CD4-positive, alpha-beta T cell treated with Interleukin-21 for 1 hour (primary cell): ENCODE results near the gene PTN.

Experiments used
- DNase-seq: peaks from one replicate; pipeline ENCODE4 v3.0.0-alpha.2; 2020

Gene PTN

GRCh38 chr7:137343281-137343841 lies at the start of gene PTN:
Gene PTN (minus strand): TSS chr7:137343733. CDS start chr7:137254973, 88,760 bp downstream.
- DNase-seq, result no peak

GRCh38 chr7:137390076-137390475 lies 46.5 kb upstream of the PTN start:
- no peak for DNase-seq

GRCh38 chr7:137388916-137389315 lies 45.4 kb upstream of the PTN start:
- DNase-seq, result no peak

GRCh38 chr7:137386966-137387365 lies 43.4 kb upstream of the PTN start:
- DNase-seq, result no peak

- no peak for DNase-seq
Measured at GRCh38 chr7:137381045-137381444, 37.5 kb upstream of the PTN start.

- no peak for DNase-seq
Measured at GRCh38 chr7:137373507-137373906, 30.0 kb upstream of the PTN start.

- no peak for DNase-seq
Measured at GRCh38 chr7:137371616-137372015, 28.1 kb upstream of the PTN start.

- DNase-seq, result no peak
Measured at GRCh38 chr7:137366995-137367394, 23.5 kb upstream of the PTN start.

GRCh38 chr7:137363683-137364082 lies 20.1 kb upstream of the PTN start:
- DNase-seq, result no peak

- DNase-seq, result no peak
Measured at GRCh38 chr7:137360087-137360679, 16.6 kb upstream of the PTN start.

GRCh38 chr7:137354961-137355360 lies 11.4 kb upstream of the PTN start:
- no peak for DNase-seq

GRCh38 chr7:137354396-137354795 lies 10.9 kb upstream of the PTN start:
- DNase-seq, result no peak

- DNase-seq, result no peak
Measured at GRCh38 chr7:137351941-137352340, 8.4 kb upstream of the PTN start.

- DNase-seq, result no peak
Measured at GRCh38 chr7:137345799-137346449, 2.4 kb upstream of the PTN start.

- DNase-seq, result no peak
Measured at GRCh38 chr7:137342828-137343261, 688 bp downstream of the PTN start.

GRCh38 chr7:137342265-137342664 lies 1.3 kb downstream of the PTN start:
- DNase-seq, result no peak

- no peak for DNase-seq
Measured at GRCh38 chr7:137337902-137338301, 5.6 kb downstream of the PTN start.

- DNase-seq, result no peak
Measured at GRCh38 chr7:137335814-137336213, 7.7 kb downstream of the PTN start.

- no peak for DNase-seq
Measured at GRCh38 chr7:137331378-137331777, 12.2 kb downstream of the PTN start.

- DNase-seq, result no peak
Measured at GRCh38 chr7:137329411-137329810, 14.1 kb downstream of the PTN start.

GRCh38 chr7:137328373-137329120 lies 15.0 kb downstream of the PTN start:
- DNase-seq, result no peak

GRCh38 chr7:137325927-137326326 lies 17.6 kb downstream of the PTN start:
- no peak for DNase-seq

GRCh38 chr7:137324796-137325696 lies 18.5 kb downstream of the PTN start:
- no peak for DNase-seq
